ENCODE measurements around the gene KIAA0513.

KIAA0513 gene

GRCh38 chr16:84986879-84987278 is 40.7 kb upstream of the KIAA0513 start:
- no peak for DNase-seq (ENCODE audit: extremely low read depth, insufficient read length)
- no peaks in the 10 kb centered on the region for H3K27me3 ChIP-seq (replicated peaks; ENCODE audit: control insufficient read depth, insufficient read depth, low read length)
- TF ChIP-seq CTCF (IDR thresholded peaks at IDR 0.05; ENCODE audit: insufficient read depth, low read length, poor library complexity, severe bottlenecking): no peak
- H3K4me3 ChIP-seq (replicated peaks; ENCODE audit: low read depth, low read length): no peak overlapping the region
- H3K36me3 ChIP-seq (ENCODE audit: control insufficient read depth, insufficient read depth, low read length): peaks cover 23% of the 10 kb centered on the region

- TF ChIP-seq CTCF (IDR thresholded peaks at IDR 0.05; ENCODE audit: insufficient read depth, low read length, poor library complexity, severe bottlenecking): peak; percentile 12
- no peak overlapping the region for H3K4me3 ChIP-seq (replicated peaks; ENCODE audit: low read depth, low read length)
- H3K27me3 ChIP-seq (replicated peaks; ENCODE audit: control insufficient read depth, insufficient read depth, low read length): no peaks in the 10 kb centered on the region
- H3K36me3 ChIP-seq (ENCODE audit: control insufficient read depth, insufficient read depth, low read length): peaks cover 23% of the 10 kb centered on the region
- DNase-seq (ENCODE audit: extremely low read depth, insufficient read length): no peak
Observed at GRCh38 chr16:84988328-84989080, 39.1 kb upstream of the KIAA0513 start.

GRCh38 chr16:84989749-84990620 is 37.6 kb upstream of the KIAA0513 start:
- no peak for DNase-seq (ENCODE audit: extremely low read depth, insufficient read length)
- Histone ChIP-seq H3K36me3 (ENCODE audit: control insufficient read depth, insufficient read depth, low read length) (peaks cover 29% of the 10 kb centered on the region), H3K27me3 (replicated peaks; ENCODE audit: control insufficient read depth, insufficient read depth, low read length) (no peaks in the 10 kb centered on the region), H3K4me3 (replicated peaks; ENCODE audit: low read depth, low read length) (no peak overlapping the region)
- no peak for TF ChIP-seq CTCF (IDR thresholded peaks at IDR 0.05; ENCODE audit: insufficient read depth, low read length, poor library complexity, severe bottlenecking)

- TF ChIP-seq CTCF (IDR thresholded peaks at IDR 0.05; ENCODE audit: insufficient read depth, low read length, poor library complexity, severe bottlenecking): no peak
- Histone ChIP-seq H3K4me3 (replicated peaks; ENCODE audit: low read depth, low read length) (no peak overlapping the region), H3K36me3 (ENCODE audit: control insufficient read depth, insufficient read depth, low read length) (peaks cover 29% of the 10 kb centered on the region), H3K27me3 (replicated peaks; ENCODE audit: control insufficient read depth, insufficient read depth, low read length) (no peaks in the 10 kb centered on the region)
- no peak for DNase-seq (ENCODE audit: extremely low read depth, insufficient read length)
Observed at GRCh38 chr16:84990782-84991181, 36.8 kb upstream of the KIAA0513 start.

GRCh38 chr16:84992717-84993075 is 34.9 kb upstream of the KIAA0513 start:
- Histone ChIP-seq H3K4me3 (replicated peaks; ENCODE audit: low read depth, low read length) (no peak overlapping the region), H3K36me3 (ENCODE audit: control insufficient read depth, insufficient read depth, low read length) (peaks cover 24% of the 10 kb centered on the region), H3K27me3 (replicated peaks; ENCODE audit: control insufficient read depth, insufficient read depth, low read length) (no peaks in the 10 kb centered on the region)
- DNase-seq (ENCODE audit: extremely low read depth, insufficient read length): no peak
- TF ChIP-seq CTCF (IDR thresholded peaks at IDR 0.05; ENCODE audit: insufficient read depth, low read length, poor library complexity, severe bottlenecking): no peak
